HL-60 (cell line): ENCODE data around the gene FAM180B.

ENCODE experiments used
- DNase-seq, 2 experiments: peaks; one replicate each; pipeline ENCODE4 v3.0.0-alpha.2; 2010 to 2020; ENCODE audit warnings: low read depth in 1 of 2, low spot score in 1 of 2
- H3K27ac ChIP-seq: fragments of 250-450 bp; sonication (Bioruptor Pico); replicated peaks from 2 replicates; pipeline ENCODE4 v1.5.1; 2020; ENCODE audit warnings: mild to moderate bottlenecking, moderate library complexity
- H3K27me3 ChIP-seq: fragments of 250-450 bp; sonication (Bioruptor Pico); 2 replicates; pipeline ENCODE4 v1.5.1; 2021; ENCODE audit warnings: mild to moderate bottlenecking, moderate library complexity; ENCODE audit not compliant: insufficient read depth, poor library complexity, severe bottlenecking
- H3K4me3 ChIP-seq: replicated peaks from 2 replicates; pipeline ENCODE4 v1.5.1; 2011; ENCODE audit warnings: mild to moderate bottlenecking, control low read depth, low read length; ENCODE audit not compliant: insufficient read depth
- CTCF ChIP-seq: IDR thresholded peaks from one replicate; pipeline ENCODE4 v1.5.1; 2011; ENCODE audit warnings: low read length, control low read depth, inconsistent platforms; ENCODE audit not compliant: insufficient read depth
- GABPA ChIP-seq: IDR thresholded peaks from 2 replicates; pipeline ENCODE4 v1.6.1; 2012; ENCODE audit warnings: low read depth
- POLR2AphosphoS5 ChIP-seq: IDR thresholded peaks from 2 replicates; pipeline ENCODE4 v1.6.1; 2012; ENCODE audit warnings: low read depth
- REST ChIP-seq: IDR thresholded peaks from 2 replicates; pipeline ENCODE4 v1.6.1; 2012; ENCODE audit warnings: low read depth; ENCODE audit not compliant: insufficient replicate concordance
- SPI1 ChIP-seq: IDR thresholded peaks from 2 replicates; pipeline ENCODE4 v1.6.1; 2012; ENCODE audit warnings: low read depth, mild to moderate bottlenecking, borderline replicate concordance

FAM180B gene

GRCh38 chr11:47589977-47590861 is 3.7 kb downstream of the FAM180B start:
- H3K27me3 ChIP-seq, result peaks cover 17% of the 10 kb centered on the region
- no peak overlapping the region for H3K4me3 ChIP-seq
- TF ChIP-seq POLR2AphosphoS5 (no peak), REST (no peak), GABPA (no peak), SPI1 (no peak), CTCF (no peak)
- no peak for DNase-seq
- H3K27ac ChIP-seq, result no peak overlapping the region

- H3K27me3 ChIP-seq, result peaks cover 17% of the 10 kb centered on the region
Observed at GRCh38 chr11:47591764-47592163, 5.3 kb downstream of the FAM180B start.

More at GRCh38 chr11:47591764-47592163, 5.3 kb downstream of the FAM180B start:
- Histone ChIP-seq H3K27ac (0 out of 2 replicates have a peak overlapping the region, but pooled peaks have one; percentile 27), H3K4me3 (no peak overlapping the region)
- no peak for TF ChIP-seq REST
- no peak for TF ChIP-seq GABPA
- TF ChIP-seq POLR2AphosphoS5, result no peak
- TF ChIP-seq SPI1, result no peak
- no peak for TF ChIP-seq CTCF
- peak in 1 of 2 experiments; percentile 46 for DNase-seq
